Testis (tissue), 3 donors: ENCODE data around the gene ALDH8A1. TPM values are rescaled to one million over a fixed set of nuclear protein-coding genes. Genes with fewer than 3 reads are reported as not detected.

Experiments used
- DNase-seq: peaks from one replicate; pipeline ENCODE4 v3.0.0-alpha.2; 2019
- H3K27ac ChIP-seq, 2 donors: fragments of 200-600 bp; sonication (generic); one replicate each; pipeline ENCODE4 v1.5.1; 2019
- H3K27me3 ChIP-seq: fragments of 200-600 bp; sonication (generic); one replicate; pipeline ENCODE4 v1.5.1; 2019
- H3K36me3 ChIP-seq: fragments of 200-600 bp; sonication (generic); one replicate; pipeline ENCODE4 v1.5.1; 2017; ENCODE audit warnings: low read depth; ENCODE audit errors: missing control alignments
- H3K4me1 ChIP-seq: fragments of 200-600 bp; sonication (generic); one replicate; pipeline ENCODE4 v1.5.1; 2019
- H3K4me3 ChIP-seq, 2 donors: fragments of 200-600 bp; sonication (generic); one replicate each; pipeline ENCODE4 v1.5.1; 2017 to 2019
- H3K9me3 ChIP-seq: fragments of 200-600 bp; sonication (generic); one replicate; pipeline ENCODE4 v1.5.1; 2017
- CTCF ChIP-seq, 3 experiments: fragments of 450-650 bp in 2 of 3; fragments of 200-600 bp in 1 of 3; sonication (generic) in 1 of 3; IDR thresholded peaks; one replicate each; pipeline ENCODE4 v1.5.1; 2016 to 2019; ENCODE audit warnings: antibody characterized with exemption in 3 of 3, mild to moderate bottlenecking in 2 of 3, moderate library complexity in 1 of 3
- POLR2A ChIP-seq: fragments of 450-650 bp; IDR thresholded peaks from one replicate; pipeline ENCODE4 v1.6.1; 2017; ENCODE audit warnings: antibody characterized with exemption, mild to moderate bottlenecking, moderate library complexity
- WGBS, 2 donors: methylation state at CpG; one replicate each; pipeline ENCODE4 v1.1.5; 2018; 5-methylcytosine and 5-hydroxymethylcytosine counted together
- intact Hi-C: fragments of 100-400 bp; cut with DNase I; formaldehyde crosslinking; loops from one replicate; pipeline ENCODE4 v1.15.1; 2023; ENCODE audit warnings: low total_unique reads
- polyA plus RNA-seq: library from polyadenylated mRNA; stranded (reverse); fragments of 350-450 nt; fragmentation: Illumina TruSeq; extraction: RNeasy Lipid Tissue Mini Kit (QIAGEN cat#74804); gene quantifications from one replicate; pipeline ENCODE4 v1.2.3, GENCODE V29; 2014; ENCODE audit warnings: low read depth, low replicate concordance; ENCODE audit not compliant: insufficient read depth
- total RNA-seq, 2 donors: library from RNA; depleted of rRNA; stranded (reverse); fragments of >200 nt; gene quantifications; one replicate each; pipeline ENCODE4 v1.2.3, GENCODE V29; 2016

The ALDH8A1 gene
- total and polyA plus RNA-seq, 3 donors from 2014 or later: 0.38 to 4.9 (median 0.87) TPM

GRCh38 chr6:134994431-134994830 lies 44.5 kb upstream of the ALDH8A1 start:
- intact Hi-C loops: no loop called here
- DNase-seq: no peak
- Histone ChIP-seq H3K27ac (no peak overlapping the region), H3K4me1 (no peaks in the 10 kb centered on the region), H3K27me3 (no peaks in the 10 kb centered on the region), H3K4me3 (no peak overlapping the region), H3K9me3 (no peaks in the 10 kb centered on the region), H3K36me3 (no peaks in the 10 kb centered on the region)
- TF ChIP-seq CTCF (IDR thresholded peaks at IDR 0.05) (no peak), POLR2A (no peak)

GRCh38 chr6:134992155-134992554 lies 42.3 kb upstream of the ALDH8A1 start:
- WGBS, 2 donors: 92 to 94% methylated on average over 6 of the region's 6 CpGs
- H3K36me3 ChIP-seq: no peaks in the 10 kb centered on the region

GRCh38 chr6:134990262-134990661 lies 40.4 kb upstream of the ALDH8A1 start:
- Histone ChIP-seq H3K27me3 (no peaks in the 10 kb centered on the region), H3K27ac (no peak overlapping the region), H3K9me3 (no peaks in the 10 kb centered on the region), H3K36me3 (no peaks in the 10 kb centered on the region), H3K4me3 (no peak overlapping the region), H3K4me1 (no peaks in the 10 kb centered on the region)
- TF ChIP-seq CTCF (IDR thresholded peaks at IDR 0.05) (no peak), POLR2A (no peak)
- intact Hi-C loops: no loop called here
- WGBS, 2 donors: 91 to 95% methylated on average over 3 of the region's 3 CpGs
- DNase-seq: no peak

More at GRCh38 chr6:134992155-134992554, 42.3 kb upstream of the ALDH8A1 start:
- H3K27ac ChIP-seq: no peak overlapping the region
- intact Hi-C loops: no loop called here
- no peaks in the 10 kb centered on the region for H3K27me3 ChIP-seq
- no peak overlapping the region for H3K4me3 ChIP-seq
- no peak for DNase-seq
- H3K4me1 ChIP-seq: no peaks in the 10 kb centered on the region
- no peaks in the 10 kb centered on the region for H3K9me3 ChIP-seq
- no peak for TF ChIP-seq POLR2A
- no peak for TF ChIP-seq CTCF (IDR thresholded peaks at IDR 0.05)

GRCh38 chr6:134984821-134985220 lies 34.9 kb upstream of the ALDH8A1 start:
- Histone ChIP-seq H3K4me3 (no peak overlapping the region), H3K27ac (no peak overlapping the region), H3K27me3 (no peaks in the 10 kb centered on the region), H3K36me3 (no peaks in the 10 kb centered on the region), H3K9me3 (no peaks in the 10 kb centered on the region), H3K4me1 (no peaks in the 10 kb centered on the region)
- 56 to 57% methylated on average over 1 of the region's 1 CpG for WGBS, 2 donors
- intact Hi-C loops: no loop called here
- no peak for DNase-seq
- no peak for TF ChIP-seq CTCF (IDR thresholded peaks at IDR 0.05)
- no peak for TF ChIP-seq POLR2A

- no peak for DNase-seq
- intact Hi-C loops: no loop called here
- no peak overlapping the region for H3K4me3 ChIP-seq
- H3K27me3 ChIP-seq: no peaks in the 10 kb centered on the region
- 84 to 96% methylated on average over 2 of the region's 2 CpGs for WGBS, 2 donors
- no peaks in the 10 kb centered on the region for H3K4me1 ChIP-seq
- TF ChIP-seq POLR2A: no peak
- no peak for TF ChIP-seq CTCF (IDR thresholded peaks at IDR 0.05)
- H3K36me3 ChIP-seq: no peaks in the 10 kb centered on the region
- no peak overlapping the region for H3K27ac ChIP-seq
- H3K9me3 ChIP-seq: no peaks in the 10 kb centered on the region
Observed at GRCh38 chr6:134983823-134984222, 33.9 kb upstream of the ALDH8A1 start.
